Smooth muscle cell (in vitro differentiated cells): Measurements from ENCODE around the gene ATP2A1. TPM values are rescaled to one million over a fixed set of nuclear protein-coding genes. Genes with fewer than 3 reads are reported as not detected.

Experiments used
- DNase-seq: peaks from one replicate; lab custom pipeline; 2025; ENCODE audit not compliant: unreplicated experiment; lab: John Stamatoyannopoulos, UW
- H2AFZ ChIP-seq: fragments of 200-600 bp; sonication (generic); 2 replicates; pipeline ENCODE4 v1.6.0; 2016; ENCODE audit warnings: antibody characterized with exemption, low read depth, mild to moderate bottlenecking
- H3F3A ChIP-seq: fragments of 200-600 bp; sonication (generic); 2 replicates; pipeline ENCODE4 v1.6.0; 2017; ENCODE audit warnings: antibody characterized with exemption, low read depth
- H3K27ac ChIP-seq: fragments of 200-600 bp; sonication (generic); 2 replicates; pipeline ENCODE4 v1.5.1; 2016; ENCODE audit warnings: low read depth, mild to moderate bottlenecking
- H3K27me3 ChIP-seq: fragments of 200-600 bp; sonication (generic); 2 replicates; pipeline ENCODE4 v1.6.1; 2016; ENCODE audit warnings: low read depth, mild to moderate bottlenecking
- H3K36me3 ChIP-seq: fragments of 200-600 bp; sonication (generic); 2 replicates; pipeline ENCODE4 v1.5.1; 2016; ENCODE audit warnings: low read depth
- H3K4me1 ChIP-seq: fragments of 200-600 bp; sonication (generic); 2 replicates; pipeline ENCODE4 v1.5.1; 2016; ENCODE audit warnings: low read depth
- H3K4me2 ChIP-seq: fragments of 200-600 bp; sonication (generic); 2 replicates; pipeline ENCODE4 v1.6.0; 2016; ENCODE audit warnings: mild to moderate bottlenecking
- H3K4me3 ChIP-seq: fragments of 200-600 bp; sonication (generic); 2 replicates; pipeline ENCODE4 v1.5.1; 2016; ENCODE audit warnings: mild to moderate bottlenecking
- H3K79me2 ChIP-seq: fragments of 200-600 bp; sonication (generic); 2 replicates; pipeline ENCODE4 v1.6.0; 2016; ENCODE audit warnings: low read depth, mild to moderate bottlenecking
- H3K9ac ChIP-seq: fragments of 200-600 bp; sonication (generic); 2 replicates; pipeline ENCODE4 v1.6.0; 2016; ENCODE audit warnings: low read depth
- H3K9me3 ChIP-seq: fragments of 200-600 bp; sonication (generic); replicated peaks from 2 replicates; pipeline ENCODE4 v1.5.1; 2016; ENCODE audit warnings: low read depth
- H4K20me1 ChIP-seq: fragments of 200-600 bp; sonication (generic); 2 replicates; pipeline ENCODE4 v1.6.0; 2016; ENCODE audit warnings: low read depth
- WGBS: methylation state at CpG from one replicate; pipeline ENCODE4 v1.1.7; 2016; ENCODE audit warnings: low lambda C conversion rate; 5-methylcytosine and 5-hydroxymethylcytosine counted together
- polyA plus RNA-seq: library from polyadenylated mRNA; unstranded; fragments of >200 nt; fragmentation: Nextera tagmentation; extraction: Ambion mirVana; gene quantifications from 2 replicates; pipeline ENCODE4 v1.2.1, GENCODE V29; 2016
- total RNA-seq: library from RNA; depleted of rRNA; stranded (reverse); fragments of >200 nt; gene quantifications from 2 replicates; pipeline ENCODE4 v1.2.3, GENCODE V29; 2014
- TF ChIP-seq, protein P1 (sequence below): fragments of 200-600 bp; sonication (generic); IDR thresholded peaks from 2 replicates; pipeline ENCODE4 v1.5.1; 2017; ENCODE audit warnings: borderline replicate concordance, mild to moderate bottlenecking, antibody characterized with exemption; ENCODE audit not compliant: insufficient read depth, poor library complexity, severe bottlenecking

ATP2A1 gene
- total and polyA plus RNA-seq, 2 experiments from 2014 or later: 0.09 to 1.2 TPM

GRCh38 chr16:28877655-28878000, 660 bp upstream of the ATP2A1 start:
- TF ChIP-seq, protein P1, sequence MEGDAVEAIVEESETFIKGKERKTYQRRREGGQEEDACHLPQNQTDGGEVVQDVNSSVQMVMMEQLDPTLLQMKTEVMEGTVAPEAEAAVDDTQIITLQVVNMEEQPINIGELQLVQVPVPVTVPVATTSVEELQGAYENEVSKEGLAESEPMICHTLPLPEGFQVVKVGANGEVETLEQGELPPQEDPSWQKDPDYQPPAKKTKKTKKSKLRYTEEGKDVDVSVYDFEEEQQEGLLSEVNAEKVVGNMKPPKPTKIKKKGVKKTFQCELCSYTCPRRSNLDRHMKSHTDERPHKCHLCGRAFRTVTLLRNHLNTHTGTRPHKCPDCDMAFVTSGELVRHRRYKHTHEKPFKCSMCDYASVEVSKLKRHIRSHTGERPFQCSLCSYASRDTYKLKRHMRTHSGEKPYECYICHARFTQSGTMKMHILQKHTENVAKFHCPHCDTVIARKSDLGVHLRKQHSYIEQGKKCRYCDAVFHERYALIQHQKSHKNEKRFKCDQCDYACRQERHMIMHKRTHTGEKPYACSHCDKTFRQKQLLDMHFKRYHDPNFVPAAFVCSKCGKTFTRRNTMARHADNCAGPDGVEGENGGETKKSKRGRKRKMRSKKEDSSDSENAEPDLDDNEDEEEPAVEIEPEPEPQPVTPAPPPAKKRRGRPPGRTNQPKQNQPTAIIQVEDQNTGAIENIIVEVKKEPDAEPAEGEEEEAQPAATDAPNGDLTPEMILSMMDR: no peak
- no peaks in the 10 kb centered on the region for H3K79me2 ChIP-seq
- H3K4me3 ChIP-seq: no peak overlapping the region
- no peak overlapping the region for H3K27ac ChIP-seq
- no peaks in the 10 kb centered on the region for H3K36me3 ChIP-seq
- H3K27me3 ChIP-seq: no peaks in the 10 kb centered on the region
- WGBS: 89% methylated on average over 2 of the region's 2 CpGs
- peaks cover 3% of the 10 kb centered on the region for H3F3A ChIP-seq
- H4K20me1 ChIP-seq: peaks cover 7% of the 10 kb centered on the region
- no peak for DNase-seq
- no peak overlapping the region for H3K9ac ChIP-seq
- peaks cover 10% of the 10 kb centered on the region for H3K4me1 ChIP-seq
- no peak overlapping the region for H3K4me2 ChIP-seq
- H3K9me3 ChIP-seq: no peaks in the 10 kb centered on the region
- no peak overlapping the region for H2AFZ ChIP-seq

GRCh38 chr16:28879261-28879840, 1.1 kb downstream of the ATP2A1 start:
- H3F3A ChIP-seq: no peaks in the 10 kb centered on the region
- H3K4me1 ChIP-seq: peaks cover 10% of the 10 kb centered on the region
- peak overlapping the region; percentile 53 for H3K9ac ChIP-seq
- H3K4me2 ChIP-seq: peak overlapping the region; percentile 97
- peak overlapping the region; percentile 57 for H3K4me3 ChIP-seq
- 4% methylated on average over 26 of the region's 27 CpGs for WGBS
- no peaks in the 10 kb centered on the region for H3K79me2 ChIP-seq
- H3K27me3 ChIP-seq: no peaks in the 10 kb centered on the region
- no peaks in the 10 kb centered on the region for H3K36me3 ChIP-seq
- H3K9me3 ChIP-seq: no peaks in the 10 kb centered on the region
- DNase-seq: no peak
- H3K27ac ChIP-seq: no peak overlapping the region
- H2AFZ ChIP-seq: peak overlapping the region; percentile 26
- TF ChIP-seq, protein P1: no peak
- peaks cover under 1% of the 10 kb centered on the region for H4K20me1 ChIP-seq

- WGBS: 1% methylated on average over 60 of the region's 66 CpGs
- Histone ChIP-seq H3K36me3 (no peaks in the 10 kb centered on the region), H4K20me1 (no peaks in the 10 kb centered on the region), H3K79me2 (no peaks in the 10 kb centered on the region), H2AFZ (peak overlapping the region; percentile 26), H3K4me3 (peak overlapping the region; percentile 57), H3K9ac (peak overlapping the region; percentile 53), H3K4me2 (peak overlapping the region; percentile 97), H3K27me3 (no peaks in the 10 kb centered on the region), H3K4me1 (peaks cover 10% of the 10 kb centered on the region), H3F3A (no peaks in the 10 kb centered on the region), H3K27ac (no peak overlapping the region), H3K9me3 (no peaks in the 10 kb centered on the region)
- TF ChIP-seq, protein P1: no peak
- DNase-seq: peak; percentile 67
These were observed 1.7 kb downstream of the ATP2A1 start for GRCh38 chr16:28879841-28880588.

- Histone ChIP-seq H3K4me3 (no peak overlapping the region), H3K4me1 (peaks cover 10% of the 10 kb centered on the region), H3K27ac (no peak overlapping the region), H3K4me2 (peak overlapping the region; percentile 97), H2AFZ (no peak overlapping the region), H3K9ac (no peak overlapping the region), H3K36me3 (no peaks in the 10 kb centered on the region), H3K27me3 (no peaks in the 10 kb centered on the region), H3K79me2 (no peaks in the 10 kb centered on the region), H4K20me1 (no peaks in the 10 kb centered on the region), H3K9me3 (no peaks in the 10 kb centered on the region), H3F3A (no peaks in the 10 kb centered on the region)
- WGBS: 37% methylated on average over 11 of the region's 11 CpGs
- TF ChIP-seq, protein P1: no peak
- DNase-seq: no peak
These were observed 2.3 kb downstream of the ATP2A1 start for GRCh38 chr16:28880589-28880915.
